Adrenal gland (tissue), 12 donors: Measurements from ENCODE around the gene HDAC4. TPM values are rescaled to one million over a fixed set of nuclear protein-coding genes. Genes with fewer than 3 reads are reported as not detected.

ENCODE experiments used
- DNase-seq, 7 donors: peaks; one replicate each; pipeline ENCODE4 v3.0.0-alpha.2; 2019 to 2020
- H3K27ac ChIP-seq, 5 donors: fragments of 200-600 bp; sonication (generic) in 4 of 5; 1 replicate in 3 of 5; 2 replicates in 2 of 5; pipeline versions ENCODE4 v1.5.1 to v1.8.0; 2016 to 2020; ENCODE audit warnings: mild to moderate bottlenecking in 1 of 5
- H3K27me3 ChIP-seq: fragments of 200-600 bp; 2 replicates; pipeline ENCODE4 v1.8.0; 2021
- H3K36me3 ChIP-seq, 2 donors: fragments of 200-600 bp; replicated peaks in 1 of 2; 1 replicate in 1 of 2; 2 replicates in 1 of 2; pipeline versions ENCODE4 v1.5.1 to v1.8.0; 2018 to 2022
- H3K4me1 ChIP-seq, 2 donors: fragments of 200-600 bp; replicated peaks in 1 of 2; 1 replicate in 1 of 2; 2 replicates in 1 of 2; pipeline versions ENCODE4 v1.5.1 to v1.8.0; 2018 to 2021
- H3K4me3 ChIP-seq, 4 donors: fragments of 200-600 bp; sonication (generic) in 3 of 4; one replicate each; pipeline ENCODE4 v1.5.1; 2016 to 2018
- H3K9me3 ChIP-seq, 3 donors: fragments of 200-600 bp; sonication (generic) in 1 of 3; replicated peaks in 1 of 3; 1 replicate in 2 of 3; 2 replicates in 1 of 3; pipeline versions ENCODE4 v1.5.1 to v1.8.0; 2016 to 2021
- POLR2A ChIP-seq, 2 donors: fragments of 450-650 bp; IDR thresholded peaks; one replicate each; pipeline ENCODE4 v1.6.1; 2017; ENCODE audit warnings: antibody characterized with exemption in 2 of 2, mild to moderate bottlenecking in 2 of 2, moderate library complexity in 1 of 2
- WGBS, 4 donors: extraction: QIAGEN DNeasy Blood & Tissue Kit in 2 of 4; methylation state at CpG; one replicate each; pipeline versions ENCODE4 v1.1.5 to v1.1.7; 2013 to 2017; 5-methylcytosine and 5-hydroxymethylcytosine counted together
- intact Hi-C, 2 donors: fragments of 100-400 bp; cut with DNase I; formaldehyde crosslinking; loops; one replicate each; pipeline versions ENCODE4 v1.14.1 to v1.15.0; 2022 to 2023
- polyA plus RNA-seq, 3 donors: library from polyadenylated mRNA; stranded (reverse); fragments of 200-250 nt in 2 of 3; fragments of 350-450 nt in 1 of 3; fragmentation: Illumina TruSeq in 1 of 3; extraction: RNeasy Lipid Tissue Mini Kit (QIAGEN cat#74804) in 1 of 3; gene quantifications; one replicate each; pipeline ENCODE4 v1.2.3, GENCODE V29; 2013 to 2014
- total RNA-seq, 9 donors: library from RNA; depleted of rRNA in 4 of 9; stranded (reverse); fragments of >200 nt in 4 of 9; fragments of 120-200 nt in 1 of 9; fragmentation: NEBNext Ultra II Directional in 1 of 9; extraction: Animal tissue kit (Norgen Biotek cat#: 25700) in 1 of 9; gene quantifications; one replicate each; pipeline versions ENCODE4 v1.1.0 to v1.2.4, GENCODE V29; 2013 to 2023
- TF ChIP-seq, protein P1 (sequence below), 6 experiments: fragments of 450-650 bp in 4 of 6; fragments of 200-600 bp in 2 of 6; sonication (generic) in 1 of 6; IDR thresholded peaks; 1 replicate in 5 of 6; 2 replicates in 1 of 6; pipeline versions ENCODE4 v1.5.1 to v1.8.0; 2016 to 2021; ENCODE audit warnings: antibody characterized with exemption in 6 of 6, mild to moderate bottlenecking in 2 of 6, moderate library complexity in 1 of 6
- donor health status: healthy with polysubstance abuse.
- donor health status: Bipolar disorder and iron deficiency.
- donor health status: DM: yes; HTN: yes; CAD: no.
- donor health status: DM: no; HTN: no; CAD: no.
- donor health status: DM: no; HTN: no; CAD: no.
- donor health status: DM: yes; HTN: yes; CAD: no.

The HDAC4 gene
- total and polyA plus RNA-seq, 12 donors, result 8.3 to 88.9 (median 28.7) TPM

DNA sequence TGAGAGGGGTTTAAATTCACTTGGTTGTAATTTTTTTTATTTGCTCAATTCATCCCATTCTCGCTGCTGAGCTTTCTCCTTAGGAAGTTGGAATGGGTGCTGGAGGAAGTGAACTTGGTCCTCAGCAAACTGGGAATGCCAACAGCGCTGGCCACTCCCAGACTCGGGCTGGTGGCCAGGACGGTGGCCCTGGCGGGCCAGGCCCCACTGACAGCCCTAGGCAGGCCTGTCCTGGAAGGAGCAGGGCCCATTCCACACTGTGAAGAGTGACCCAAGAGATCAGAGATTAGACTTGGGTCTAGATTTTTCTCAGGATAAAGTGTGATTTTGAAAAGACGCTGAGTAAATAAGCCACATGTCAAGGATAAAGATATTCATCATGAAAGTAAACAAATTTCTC, 132.7 kb downstream of the HDAC4 start:
- WGBS, 4 donors, result 15 to 24% (median 21%) methylated on average over 6 of the region's 6 CpGs
- no peaks in the 10 kb centered on the region for H3K9me3 ChIP-seq
- peak overlapping the region in 4 of 5 donors; percentile 26 to 91 (median 72) for H3K27ac ChIP-seq
- peaks cover 40 to 59% of the 10 kb centered on the region in 2 donors for H3K4me1 ChIP-seq
- H3K27me3 ChIP-seq, result no peaks in the 10 kb centered on the region
- no peak for TF ChIP-seq POLR2A (IDR thresholded peaks at IDR 0.05)
- TF ChIP-seq, protein P1, sequence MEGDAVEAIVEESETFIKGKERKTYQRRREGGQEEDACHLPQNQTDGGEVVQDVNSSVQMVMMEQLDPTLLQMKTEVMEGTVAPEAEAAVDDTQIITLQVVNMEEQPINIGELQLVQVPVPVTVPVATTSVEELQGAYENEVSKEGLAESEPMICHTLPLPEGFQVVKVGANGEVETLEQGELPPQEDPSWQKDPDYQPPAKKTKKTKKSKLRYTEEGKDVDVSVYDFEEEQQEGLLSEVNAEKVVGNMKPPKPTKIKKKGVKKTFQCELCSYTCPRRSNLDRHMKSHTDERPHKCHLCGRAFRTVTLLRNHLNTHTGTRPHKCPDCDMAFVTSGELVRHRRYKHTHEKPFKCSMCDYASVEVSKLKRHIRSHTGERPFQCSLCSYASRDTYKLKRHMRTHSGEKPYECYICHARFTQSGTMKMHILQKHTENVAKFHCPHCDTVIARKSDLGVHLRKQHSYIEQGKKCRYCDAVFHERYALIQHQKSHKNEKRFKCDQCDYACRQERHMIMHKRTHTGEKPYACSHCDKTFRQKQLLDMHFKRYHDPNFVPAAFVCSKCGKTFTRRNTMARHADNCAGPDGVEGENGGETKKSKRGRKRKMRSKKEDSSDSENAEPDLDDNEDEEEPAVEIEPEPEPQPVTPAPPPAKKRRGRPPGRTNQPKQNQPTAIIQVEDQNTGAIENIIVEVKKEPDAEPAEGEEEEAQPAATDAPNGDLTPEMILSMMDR (IDR thresholded peaks at IDR 0.05), result no peak
- intact Hi-C loops, result no loop called here
- H3K36me3 ChIP-seq, result no peaks in the 10 kb centered on the region
- H3K4me3 ChIP-seq, result no peak overlapping the region
- DNase-seq, result peak; percentile 75 to 86 (median 77)

DNA sequence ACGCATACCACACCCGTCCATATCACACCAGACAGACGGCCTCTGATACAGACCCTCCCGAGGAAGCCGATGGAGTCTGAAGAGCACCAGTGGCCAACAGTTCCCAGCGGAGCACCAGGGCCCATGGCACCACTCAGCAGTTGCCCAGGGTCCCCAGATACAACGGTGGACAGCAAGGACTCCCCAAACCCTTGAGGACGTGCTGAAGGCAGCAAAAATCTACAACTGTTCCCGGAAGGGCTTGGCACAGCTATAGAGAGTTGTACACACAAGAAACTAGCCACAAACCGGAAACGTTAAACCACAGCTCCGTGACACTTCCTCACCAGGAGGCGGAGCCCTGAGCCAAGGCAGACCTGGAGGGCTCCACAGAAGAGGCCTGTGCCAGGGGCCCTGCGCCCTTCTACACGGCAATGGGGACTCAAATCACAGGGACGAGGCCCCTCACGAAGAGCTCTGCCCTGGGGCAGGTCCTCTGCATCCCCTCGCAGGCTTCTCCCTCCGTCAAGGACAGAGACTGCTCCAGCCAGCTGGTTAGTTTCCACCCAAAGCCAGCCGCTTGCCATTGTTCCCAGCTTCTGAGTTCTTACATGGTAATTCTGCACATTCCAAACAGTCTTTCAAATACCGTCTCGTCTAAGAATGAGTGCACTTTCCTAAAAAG, 133.4 kb downstream of the HDAC4 start:
- intact Hi-C loops, result no loop called here
- Histone ChIP-seq H3K27me3 (no peaks in the 10 kb centered on the region), H3K4me1 (peaks cover 40 to 58% of the 10 kb centered on the region in 2 donors), H3K4me3 (no peak overlapping the region), H3K9me3 (no peaks in the 10 kb centered on the region), H3K36me3 (no peaks in the 10 kb centered on the region), H3K27ac (peak overlapping the region in 4 of 5 donors; percentile 3 to 91 (median 72))
- peak; percentile 62 to 84 (median 71) for DNase-seq
- WGBS, 4 donors, result 22 to 49% (median 47%) methylated on average over 15 to 22 of the region's 22 CpGs
- TF ChIP-seq POLR2A (IDR thresholded peaks at IDR 0.05), result no peak
- TF ChIP-seq, protein P1 (IDR thresholded peaks at IDR 0.05), result peak in 3 of 6 experiments; percentile 11 to 30 (median 16)

DNA sequence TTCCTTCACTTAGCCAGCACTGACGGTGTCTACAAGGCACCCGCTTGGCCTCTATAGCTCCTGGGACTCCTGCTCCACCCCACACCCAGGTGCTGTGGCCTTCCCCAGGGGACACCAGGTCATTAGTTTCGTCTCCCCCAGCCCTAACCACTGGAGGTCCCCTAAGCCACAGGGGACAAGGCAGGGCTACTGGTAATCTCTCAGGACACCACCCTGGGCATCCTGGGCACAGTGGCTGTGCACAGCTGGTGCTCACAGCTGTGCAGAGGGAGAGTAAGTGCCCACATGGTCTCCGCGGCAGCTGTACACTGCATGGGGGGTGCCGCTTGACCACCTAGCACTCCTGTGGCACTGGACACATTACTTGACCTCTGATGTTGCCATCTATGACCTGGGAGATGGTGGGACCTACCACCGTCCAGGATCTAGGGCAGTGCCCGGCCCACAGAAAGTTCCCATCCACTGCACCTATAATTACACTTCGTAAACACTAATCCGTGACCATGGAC, 134.0 kb downstream of the HDAC4 start:
- peak in 4 of 7 donors; percentile 15 to 54 (median 21) for DNase-seq
- Histone ChIP-seq H3K36me3 (no peaks in the 10 kb centered on the region), H3K27me3 (no peaks in the 10 kb centered on the region), H3K4me3 (no peak overlapping the region), H3K9me3 (no peaks in the 10 kb centered on the region), H3K4me1 (peaks cover 40 to 58% of the 10 kb centered on the region in 2 donors), H3K27ac (peak overlapping the region in 4 of 5 donors; percentile 3 to 91 (median 72))
- WGBS, 4 donors, result 81 to 95% (median 84%) methylated on average over 6 to 10 of the region's 10 CpGs
- intact Hi-C loops, result no loop called here
- TF ChIP-seq POLR2A (IDR thresholded peaks at IDR 0.05), result no peak
- TF ChIP-seq, protein P1 (IDR thresholded peaks at IDR 0.05), result no peak

DNA sequence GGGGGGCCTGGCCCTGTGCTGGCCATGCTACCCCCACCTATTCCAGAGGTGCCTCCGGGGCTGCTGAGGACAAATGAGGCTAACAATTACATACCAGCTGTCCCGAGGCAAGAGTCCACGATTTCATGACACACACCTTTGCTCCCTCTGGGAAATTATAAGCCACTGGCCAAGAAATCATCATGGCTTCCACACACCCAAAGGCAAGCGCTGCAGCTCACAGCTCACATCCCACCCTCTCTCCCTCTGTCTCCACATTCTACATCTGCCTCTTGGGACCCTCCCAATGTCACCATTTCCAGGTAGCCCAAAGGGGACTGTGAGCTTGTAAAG, 134.4 kb downstream of the HDAC4 start:
- Histone ChIP-seq H3K9me3 (no peaks in the 10 kb centered on the region), H3K27ac (peak overlapping the region in 3 of 5 donors; percentile 74 to 91 (median 83)), H3K4me3 (no peak overlapping the region), H3K27me3 (no peaks in the 10 kb centered on the region), H3K36me3 (no peaks in the 10 kb centered on the region), H3K4me1 (peaks cover 40 to 58% of the 10 kb centered on the region in 2 donors)
- 84 to 91% (median 88%) methylated on average over 4 of the region's 4 CpGs for WGBS, 4 donors
- intact Hi-C loops, result no loop called here
- DNase-seq, result peak in 1 of 7 donors; percentile 51
- TF ChIP-seq, protein P1 (IDR thresholded peaks at IDR 0.05), result no peak
- no peak for TF ChIP-seq POLR2A (IDR thresholded peaks at IDR 0.05)
